DOHH2 (cell line): ENCODE data around the gene TBCD.

Experiments used
- H3F3A ChIP-seq: fragments of 200-600 bp; sonication (generic), shearing (Covaris generic); 2 replicates; pipeline ENCODE4 v1.6.0; 2016; ENCODE audit warnings: antibody characterized with exemption, mild to moderate bottlenecking; ENCODE audit not compliant: control insufficient read depth, insufficient read depth
- H3K27ac ChIP-seq: fragments of 200-600 bp; sonication (generic); 2 replicates; pipeline ENCODE4 v1.5.1; 2014; ENCODE audit warnings: low read depth, mild to moderate bottlenecking, low read length, moderate library complexity
- H3K27me3 ChIP-seq: fragments of 200-600 bp; sonication (generic); 2 replicates; pipeline ENCODE4 v1.6.1; 2014; ENCODE audit warnings: mild to moderate bottlenecking, low read length, mixed read lengths; ENCODE audit not compliant: control insufficient read depth
- H3K36me3 ChIP-seq: fragments of 200-600 bp; sonication (generic); 2 replicates; pipeline ENCODE4 v1.6.1; 2014; ENCODE audit warnings: mild to moderate bottlenecking, low read length, moderate library complexity, mixed read lengths; ENCODE audit not compliant: control insufficient read depth
- H3K4me1 ChIP-seq: fragments of 200-600 bp; sonication (generic); 2 replicates; pipeline ENCODE4 v1.6.1; 2014; ENCODE audit warnings: mild to moderate bottlenecking, low read length, mixed read lengths; ENCODE audit not compliant: control insufficient read depth
- H3K4me2 ChIP-seq: fragments of 200-600 bp; sonication (generic); 2 replicates; pipeline ENCODE4 v1.6.0; 2014; ENCODE audit warnings: mild to moderate bottlenecking, low read length, moderate library complexity
- H3K4me3 ChIP-seq: fragments of 200-600 bp; sonication (generic); 2 replicates; pipeline ENCODE4 v1.5.1; 2014; ENCODE audit warnings: mild to moderate bottlenecking, low read length, mixed read lengths
- H3K79me2 ChIP-seq: fragments of 200-600 bp; sonication (generic); 2 replicates; pipeline ENCODE4 v1.6.1; 2014; ENCODE audit warnings: mild to moderate bottlenecking, low read length, mixed read lengths; ENCODE audit not compliant: control insufficient read depth
- H3K9me2 ChIP-seq: fragments of 200-600 bp; sonication (generic); replicated peaks from 2 replicates; pipeline ENCODE4 v1.6.1; 2014; ENCODE audit warnings: mild to moderate bottlenecking, low read length, mixed read lengths; ENCODE audit not compliant: control insufficient read depth
- H3K9me3 ChIP-seq: fragments of 200-600 bp; sonication (generic); 2 replicates; pipeline ENCODE4 v1.6.1; 2014; ENCODE audit warnings: antibody characterized with exemption, low read length, mixed read lengths; ENCODE audit not compliant: control insufficient read depth, insufficient read depth
- H4K20me1 ChIP-seq: fragments of 200-600 bp; sonication (generic); 2 replicates; pipeline ENCODE4 v1.6.0; 2014; ENCODE audit warnings: low read depth, mild to moderate bottlenecking, antibody characterized with exemption, low read length, moderate library complexity; ENCODE audit not compliant: control insufficient read depth, insufficient read depth
- CTCF ChIP-seq: fragments of 200-600 bp; sonication (generic); IDR thresholded peaks from one replicate; pipeline ENCODE4 v1.5.1; 2014; ENCODE audit warnings: antibody characterized with exemption, mild to moderate bottlenecking, low read depth, low read length; ENCODE audit not compliant: poor library complexity, severe bottlenecking
- EZH2phosphoT487 ChIP-seq: fragments of 200-600 bp; sonication (generic); IDR thresholded peaks from 2 replicates; pipeline ENCODE4 v1.6.1; 2017; ENCODE audit warnings: borderline replicate concordance, mild to moderate bottlenecking, antibody characterized with exemption, low read length, moderate library complexity, mixed read lengths

Gene TBCD

DNA sequence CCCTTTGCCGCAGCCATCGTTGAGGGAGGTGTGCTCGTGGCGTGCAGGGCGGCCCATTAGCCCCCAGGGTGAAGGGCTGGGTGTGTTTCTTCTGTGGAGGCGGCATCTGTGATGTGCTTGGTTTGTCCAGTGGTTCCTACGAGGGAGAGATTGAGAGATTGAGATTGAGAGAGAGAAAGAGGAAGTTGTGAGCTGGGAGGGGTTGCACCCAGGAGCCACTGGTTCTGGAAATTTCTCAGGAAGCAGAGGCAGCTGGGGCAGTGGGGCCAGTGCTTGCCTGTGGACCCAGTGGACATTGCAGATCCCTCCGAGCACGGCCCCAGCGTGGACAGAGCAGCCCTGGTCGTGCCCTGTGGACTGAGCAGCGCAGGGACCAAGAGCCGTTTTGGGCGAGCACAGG lies 160.0 kb downstream of the TBCD start:
- H3K9me3 ChIP-seq, result no peaks in the 10 kb centered on the region
- no peak overlapping the region for H3K4me2 ChIP-seq
- no peak for TF ChIP-seq EZH2phosphoT487
- no peak for TF ChIP-seq CTCF
- peaks cover 3% of the 10 kb centered on the region; the same call in 1 of the 2 replicates for H3K36me3 ChIP-seq
- H3K79me2 ChIP-seq, result no peaks in the 10 kb centered on the region
- no peak overlapping the region for H3K27ac ChIP-seq
- H3K27me3 ChIP-seq, result no peaks in the 10 kb centered on the region
- no peak overlapping the region for H3K4me3 ChIP-seq
- H3K4me1 ChIP-seq, result peaks cover 35% of the 10 kb centered on the region
- H3K9me2 ChIP-seq, result no peaks in the 10 kb centered on the region
- 0 out of 2 replicates have a peak, but pooled peaks cover 5% of the 10 kb centered on the region for H3F3A ChIP-seq
- H4K20me1 ChIP-seq, result no peaks in the 10 kb centered on the region

DNA sequence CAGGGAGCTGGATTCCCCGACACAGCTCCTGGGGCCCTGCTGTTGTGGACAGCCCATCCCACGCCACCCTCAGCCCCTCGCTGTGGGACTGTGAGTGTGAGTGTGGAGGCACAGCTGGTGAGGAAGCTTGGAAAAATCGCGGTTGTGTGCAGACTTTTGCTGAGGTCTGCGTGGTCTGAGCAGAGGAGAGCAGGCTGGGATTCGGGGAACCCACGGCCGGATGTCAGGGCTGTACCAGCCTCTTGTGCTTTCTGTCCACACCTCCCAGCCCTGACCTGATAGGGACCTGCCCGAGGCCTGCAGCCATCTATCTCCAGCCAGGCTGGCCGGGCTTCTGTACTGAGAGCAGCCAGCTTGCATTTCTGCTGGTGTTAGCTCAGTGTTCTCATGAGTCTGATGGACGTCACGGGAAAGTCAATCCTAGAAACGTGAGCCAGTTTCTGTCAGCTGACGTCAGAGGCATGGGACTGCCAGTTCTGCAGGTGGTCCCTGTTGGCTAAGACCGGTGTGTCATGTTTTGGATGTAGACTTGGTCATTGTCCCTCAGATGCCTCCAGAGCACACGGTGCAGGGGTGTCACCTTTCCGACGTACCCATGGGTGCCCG lies 160.7 kb downstream of the TBCD start:
- Histone ChIP-seq H3K4me2 (no peak overlapping the region), H3K9me2 (no peaks in the 10 kb centered on the region), H3K4me3 (no peak overlapping the region), H3K27ac (no peak overlapping the region), H3F3A (0 out of 2 replicates have a peak, but pooled peaks cover 5% of the 10 kb centered on the region), H3K9me3 (no peaks in the 10 kb centered on the region), H3K79me2 (no peaks in the 10 kb centered on the region), H3K27me3 (no peaks in the 10 kb centered on the region), H3K36me3 (peaks cover 3% of the 10 kb centered on the region; the same call in 1 of the 2 replicates), H3K4me1 (peaks cover 39% of the 10 kb centered on the region), H4K20me1 (no peaks in the 10 kb centered on the region)
- TF ChIP-seq CTCF, result no peak
- no peak for TF ChIP-seq EZH2phosphoT487

GRCh38 chr17:82913304-82914043 lies 161.6 kb downstream of the TBCD start:
- H3K36me3 ChIP-seq, result peaks cover 3% of the 10 kb centered on the region; the same call in 1 of the 2 replicates

More at GRCh38 chr17:82913304-82914043, 161.6 kb downstream of the TBCD start:
- H3K27me3 ChIP-seq, result no peaks in the 10 kb centered on the region
- peaks cover 44% of the 10 kb centered on the region for H3K4me1 ChIP-seq
- no peaks in the 10 kb centered on the region for H3K79me2 ChIP-seq
- H4K20me1 ChIP-seq, result no peaks in the 10 kb centered on the region
- 0 out of 2 replicates have a peak, but pooled peaks cover 5% of the 10 kb centered on the region for H3F3A ChIP-seq
- H3K9me2 ChIP-seq, result no peaks in the 10 kb centered on the region
- no peak for TF ChIP-seq EZH2phosphoT487
- no peak for TF ChIP-seq CTCF
- H3K4me2 ChIP-seq, result no peak overlapping the region
- H3K9me3 ChIP-seq, result no peaks in the 10 kb centered on the region
- no peak overlapping the region for H3K27ac ChIP-seq
- no peak overlapping the region for H3K4me3 ChIP-seq
